ENCODE data around the gene EOGT. TPM values are rescaled to one million over a fixed set of nuclear protein-coding genes. Genes with fewer than 3 reads are reported as not detected.

EOGT gene
- total RNA-seq, 1 donor from 2014 or later = 37.9 TPM

GRCh38 chr3:69009559-69010410 is 3.7 kb downstream of the EOGT start:
- DNase-seq (ENCODE audit: low spot score) = no peak

- DNase-seq (ENCODE audit: low spot score) = no peak
These were observed 4.5 kb downstream of the EOGT start for GRCh38 chr3:69008980-69009379.

- no peak for DNase-seq (ENCODE audit: low spot score)
These were observed 7.5 kb downstream of the EOGT start for GRCh38 chr3:69005791-69006482.

- DNase-seq (ENCODE audit: low spot score) = no peak
These were observed 8.3 kb downstream of the EOGT start for GRCh38 chr3:69005071-69005790.

GRCh38 chr3:69004138-69004537 is 9.3 kb downstream of the EOGT start:
- DNase-seq (ENCODE audit: low spot score) = no peak

DNA sequence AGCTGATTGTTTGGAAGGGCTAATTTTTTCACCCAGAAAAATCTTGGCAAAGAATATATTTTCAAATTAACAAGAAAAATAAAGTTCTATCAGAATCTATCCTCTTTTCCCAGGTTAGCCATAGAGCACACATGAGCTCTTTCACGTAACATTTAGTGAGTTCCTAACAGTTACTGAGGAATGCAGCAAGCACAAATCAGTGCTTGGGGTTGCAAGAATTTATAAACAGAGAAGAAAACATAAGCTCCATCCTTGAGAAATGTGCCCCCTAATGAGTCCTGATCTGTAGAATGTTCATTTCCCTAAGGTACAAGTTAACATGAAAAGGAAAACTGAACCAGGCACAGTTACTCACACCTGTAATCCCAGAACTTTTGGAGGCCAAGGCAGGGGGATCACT is 13.9 kb downstream of the EOGT start:
- no peak for DNase-seq (ENCODE audit: low spot score)

GRCh38 chr3:68999158-68999557 is 14.3 kb downstream of the EOGT start:
- no peak for DNase-seq (ENCODE audit: low spot score)

- no peak for DNase-seq (ENCODE audit: low spot score)
These were observed 15.6 kb downstream of the EOGT start for GRCh38 chr3:68997887-68998286.

- no peak for DNase-seq (ENCODE audit: low spot score)
These were observed 17.0 kb downstream of the EOGT start for GRCh38 chr3:68996356-68996995.

GRCh38 chr3:68988740-68989139 is 24.7 kb downstream of the EOGT start:
- no peak for DNase-seq (ENCODE audit: low spot score)

- DNase-seq (ENCODE audit: low spot score) = no peak
These were observed 26.2 kb downstream of the EOGT start for GRCh38 chr3:68987322-68987721.

GRCh38 chr3:68986496-68987208 is 26.8 kb downstream of the EOGT start:
- no peak for DNase-seq (ENCODE audit: low spot score)

- DNase-seq (ENCODE audit: low spot score) = no peak
These were observed 28.2 kb downstream of the EOGT start for GRCh38 chr3:68985146-68985790.

DNA sequence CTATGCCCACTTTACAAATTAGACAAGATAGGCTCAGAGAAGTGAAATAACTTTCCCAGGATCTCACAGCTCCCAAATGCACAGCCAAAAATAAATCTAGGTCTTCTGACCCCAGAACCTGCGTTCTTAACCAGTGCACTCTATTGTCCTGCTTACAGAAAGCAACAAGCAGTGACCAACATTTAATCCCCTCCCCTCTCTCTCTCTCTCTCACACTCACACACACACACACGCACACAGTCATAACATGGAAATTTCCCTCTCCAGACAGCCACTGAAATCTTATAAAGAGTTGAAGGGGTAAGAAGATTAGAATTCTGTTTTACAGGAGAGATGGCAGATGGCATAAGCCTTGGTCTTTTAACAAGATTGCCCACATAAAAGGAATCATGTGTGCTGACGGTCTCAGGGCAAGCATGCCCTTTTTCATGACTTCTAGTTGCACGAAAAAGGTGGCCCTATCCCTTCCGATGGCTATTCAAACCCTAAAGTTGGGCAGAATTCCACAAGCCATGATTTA is 29.4 kb downstream of the EOGT start:
- no peak for DNase-seq (ENCODE audit: low spot score)

GRCh38 chr3:68977486-68978167 is 35.9 kb downstream of the EOGT start:
- no peak for DNase-seq (ENCODE audit: low spot score)

DNA sequence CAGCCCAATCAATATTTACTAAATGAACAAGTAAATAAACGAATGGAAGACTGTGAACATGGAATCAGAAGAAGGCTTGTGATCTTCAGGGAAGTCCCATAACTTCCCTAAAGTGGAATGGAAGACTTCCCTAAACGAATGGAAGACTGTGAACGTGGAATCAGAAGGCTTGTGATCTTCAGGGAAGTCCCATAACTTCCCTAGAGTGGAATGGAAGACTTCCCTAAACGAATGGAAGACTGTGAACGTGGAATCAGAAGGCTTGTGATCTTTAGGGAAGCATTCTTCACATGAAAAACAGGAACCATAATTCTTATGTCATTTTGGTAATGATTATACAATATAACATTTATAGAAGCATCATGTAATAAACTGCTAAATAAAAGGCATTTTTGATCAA is 38.8 kb downstream of the EOGT start:
- DNase-seq (ENCODE audit: low spot score) = no peak

DNA sequence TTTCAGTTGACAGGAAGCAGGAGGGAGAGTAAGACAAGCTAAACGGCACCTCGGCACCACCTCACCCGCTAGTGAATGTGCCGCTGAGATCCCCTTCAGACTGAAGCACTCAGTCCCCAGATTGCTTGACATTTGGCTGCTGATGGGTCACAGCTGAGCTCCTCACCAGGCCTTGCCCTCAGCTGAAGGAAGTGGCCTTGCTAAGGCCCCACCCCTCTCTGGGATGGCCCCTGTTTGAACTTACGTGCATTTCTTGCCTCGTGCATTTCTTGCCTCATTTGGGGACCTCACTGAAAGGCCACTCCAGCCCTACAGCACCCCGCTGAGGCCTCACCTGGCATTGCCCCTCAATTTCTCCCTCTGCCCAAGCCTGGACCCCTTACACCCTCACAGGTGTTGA is 39.8 kb downstream of the EOGT start:
- DNase-seq (ENCODE audit: low spot score) = no peak

DNA sequence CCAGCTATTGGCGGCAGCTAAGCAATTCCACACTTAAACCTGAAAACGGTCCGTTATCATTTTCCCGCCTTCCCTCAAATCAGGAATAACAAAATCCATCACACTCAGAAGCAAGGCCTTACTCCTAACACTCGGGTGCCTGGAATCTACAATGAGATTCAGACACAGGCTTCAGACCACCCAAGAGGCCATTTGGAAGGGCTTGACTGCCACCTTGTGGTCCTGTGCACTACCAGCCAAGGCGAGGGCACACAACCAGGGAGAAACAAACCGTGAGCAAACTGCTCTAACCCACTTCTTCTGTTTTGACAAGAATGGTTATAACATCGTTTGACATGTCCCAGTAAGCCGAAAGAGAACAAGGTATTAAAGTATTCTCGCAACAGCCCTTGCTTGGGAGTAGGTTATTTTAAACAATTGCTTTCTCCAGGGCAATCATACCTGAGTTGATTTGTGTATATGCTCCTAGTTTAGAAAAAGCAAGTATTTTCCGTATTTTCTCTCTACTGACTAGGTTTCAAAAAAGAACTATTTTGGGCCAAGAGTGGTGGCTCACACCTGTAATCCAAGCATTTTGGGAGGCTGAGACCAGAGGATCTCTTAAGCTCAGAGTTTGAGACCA is 41.0 kb downstream of the EOGT start:
- no peak for DNase-seq (ENCODE audit: low spot score)

GRCh38 chr3:68964694-68965093 is 48.8 kb downstream of the EOGT start:
- DNase-seq (ENCODE audit: low spot score) = no peak

Measured in mesenteric fat pad (tissue), 1 donor.